GM12878 (cell line): ENCODE data around the gene MCC.

Experiments used
- EGR1 ChIP-seq, 2 experiments: IDR thresholded peaks; 1 replicate in 1 of 2; 2 replicates in 1 of 2; pipeline ENCODE4 v1.6.1; 2011 to 2012; ENCODE audit warnings: low read depth in 2 of 2, low read length in 2 of 2, borderline replicate concordance in 1 of 2, mild to moderate bottlenecking in 1 of 2, moderate library complexity in 1 of 2
- EZH2 ChIP-seq: IDR thresholded peaks from 2 replicates; pipeline ENCODE4 v1.6.1; 2012; ENCODE audit warnings: low read depth, mild to moderate bottlenecking, control low read depth, inconsistent platforms, low read length, borderline replicate concordance; ENCODE audit not compliant: control insufficient read depth
- POLR2A ChIP-seq: IDR thresholded peaks from 2 replicates; pipeline ENCODE4 v1.6.1; 2011; ENCODE audit warnings: low read depth, mild to moderate bottlenecking, low read length
- SMC3 ChIP-seq: IDR thresholded peaks from 2 replicates; pipeline ENCODE4 v1.6.1; 2011; ENCODE audit warnings: low read length, improper control_type of control experiment, borderline replicate concordance
- SP1 ChIP-seq: IDR thresholded peaks from one replicate; pipeline ENCODE4 v1.6.1; 2011; ENCODE audit warnings: low read depth, low read length
- TAF1 ChIP-seq: IDR thresholded peaks from 2 replicates; pipeline ENCODE4 v1.6.1; 2011; ENCODE audit warnings: mild to moderate bottlenecking, low read depth, low read length, borderline replicate concordance
- YBX1 ChIP-seq: fragments of 450-650 bp; IDR thresholded peaks from 2 replicates; pipeline ENCODE4 v1.6.1; 2016; ENCODE audit warnings: antibody characterized with exemption
- TF ChIP-seq, protein P1 (sequence below), 3 experiments: IDR thresholded peaks in 2 of 3; conservative IDR thresholded peaks in 1 of 3; 2 replicates each; pipeline ENCODE4 v1.5.1; 2011; ENCODE audit warnings: low read depth in 3 of 3, low read length in 3 of 3, mild to moderate bottlenecking in 3 of 3, control low read depth in 2 of 3, moderate library complexity in 2 of 3, inconsistent platforms in 1 of 3, mixed read lengths in 1 of 3; ENCODE audit not compliant: control insufficient read depth in 2 of 3, insufficient read depth in 1 of 3; ENCODE audit errors: extremely low read depth in 1 of 3
- TF ChIP-seq, protein P2 (sequence below): IDR thresholded peaks from 2 replicates; pipeline ENCODE4 v1.6.1; 2012; ENCODE audit warnings: low read depth, low read length, improper control_type of control experiment
- TF ChIP-seq, protein P3 (sequence below): IDR thresholded peaks from 2 replicates; pipeline ENCODE4 v1.6.1; 2012; ENCODE audit warnings: low read depth, low read length, improper control_type of control experiment

DNA sequence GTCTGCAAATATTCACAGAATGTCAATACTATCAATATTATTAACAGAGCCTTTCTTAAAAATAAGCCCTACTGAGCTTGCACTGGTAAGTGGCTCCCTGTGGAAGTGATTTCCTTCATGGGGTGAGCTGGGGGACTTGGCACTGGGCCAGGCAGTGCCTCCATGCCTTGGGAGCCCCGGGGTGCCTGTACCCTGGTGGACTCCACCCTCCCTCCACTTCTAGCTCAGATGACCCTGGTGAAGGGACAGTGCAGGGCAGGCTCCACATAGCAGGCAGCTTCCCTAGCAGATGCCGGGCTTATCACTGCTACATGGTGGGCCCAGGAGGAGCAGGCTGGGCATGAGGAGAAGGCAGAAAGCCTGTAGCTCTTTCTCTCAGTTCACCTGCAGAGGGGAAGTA is 392.4 kb downstream of the MCC start:
- no peak for TF ChIP-seq SP1
- TF ChIP-seq EGR1 (IDR thresholded peaks at IDR 0.05; ENCODE audit: borderline replicate concordance in 1 of 2, low read depth in 2 of 2, low read length in 2 of 2) = no peak
- TF ChIP-seq, protein P1, sequence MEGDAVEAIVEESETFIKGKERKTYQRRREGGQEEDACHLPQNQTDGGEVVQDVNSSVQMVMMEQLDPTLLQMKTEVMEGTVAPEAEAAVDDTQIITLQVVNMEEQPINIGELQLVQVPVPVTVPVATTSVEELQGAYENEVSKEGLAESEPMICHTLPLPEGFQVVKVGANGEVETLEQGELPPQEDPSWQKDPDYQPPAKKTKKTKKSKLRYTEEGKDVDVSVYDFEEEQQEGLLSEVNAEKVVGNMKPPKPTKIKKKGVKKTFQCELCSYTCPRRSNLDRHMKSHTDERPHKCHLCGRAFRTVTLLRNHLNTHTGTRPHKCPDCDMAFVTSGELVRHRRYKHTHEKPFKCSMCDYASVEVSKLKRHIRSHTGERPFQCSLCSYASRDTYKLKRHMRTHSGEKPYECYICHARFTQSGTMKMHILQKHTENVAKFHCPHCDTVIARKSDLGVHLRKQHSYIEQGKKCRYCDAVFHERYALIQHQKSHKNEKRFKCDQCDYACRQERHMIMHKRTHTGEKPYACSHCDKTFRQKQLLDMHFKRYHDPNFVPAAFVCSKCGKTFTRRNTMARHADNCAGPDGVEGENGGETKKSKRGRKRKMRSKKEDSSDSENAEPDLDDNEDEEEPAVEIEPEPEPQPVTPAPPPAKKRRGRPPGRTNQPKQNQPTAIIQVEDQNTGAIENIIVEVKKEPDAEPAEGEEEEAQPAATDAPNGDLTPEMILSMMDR (IDR thresholded peaks at IDR 0.05 in 2 of 3, conservative IDR thresholded peaks at IDR 0.05 in 1 of 3; ENCODE audit: control insufficient read depth in 2 of 3, extremely low read depth in 1 of 3, insufficient read depth in 1 of 3, low read depth in 3 of 3, low read length in 3 of 3) = no peak
- no peak for TF ChIP-seq EZH2
- no peak for TF ChIP-seq POLR2A
- no peak for TF ChIP-seq TAF1
- no peak for TF ChIP-seq YBX1
- TF ChIP-seq SMC3 = no peak
- TF ChIP-seq, protein P2, sequence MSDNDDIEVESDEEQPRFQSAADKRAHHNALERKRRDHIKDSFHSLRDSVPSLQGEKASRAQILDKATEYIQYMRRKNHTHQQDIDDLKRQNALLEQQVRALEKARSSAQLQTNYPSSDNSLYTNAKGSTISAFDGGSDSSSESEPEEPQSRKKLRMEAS = no peak
- TF ChIP-seq, protein P3, sequence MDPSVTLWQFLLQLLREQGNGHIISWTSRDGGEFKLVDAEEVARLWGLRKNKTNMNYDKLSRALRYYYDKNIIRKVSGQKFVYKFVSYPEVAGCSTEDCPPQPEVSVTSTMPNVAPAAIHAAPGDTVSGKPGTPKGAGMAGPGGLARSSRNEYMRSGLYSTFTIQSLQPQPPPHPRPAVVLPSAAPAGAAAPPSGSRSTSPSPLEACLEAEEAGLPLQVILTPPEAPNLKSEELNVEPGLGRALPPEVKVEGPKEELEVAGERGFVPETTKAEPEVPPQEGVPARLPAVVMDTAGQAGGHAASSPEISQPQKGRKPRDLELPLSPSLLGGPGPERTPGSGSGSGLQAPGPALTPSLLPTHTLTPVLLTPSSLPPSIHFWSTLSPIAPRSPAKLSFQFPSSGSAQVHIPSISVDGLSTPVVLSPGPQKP = no peak
